Body of pancreas (tissue), 4 donors: Measurements from ENCODE around the gene AUH.

Experiments used
- CTCF ChIP-seq, 7 experiments: fragments of 450-650 bp in 4 of 7; fragments of 200-600 bp in 3 of 7; sonication (generic) in 3 of 7; IDR thresholded peaks; one replicate each; pipeline ENCODE4 v1.5.1; 2016 to 2019; ENCODE audit warnings: antibody characterized with exemption in 7 of 7
- POLR2A ChIP-seq, 3 donors: fragments of 450-650 bp; IDR thresholded peaks; one replicate each; pipeline ENCODE4 v1.6.1; 2016; ENCODE audit warnings: antibody characterized with exemption in 3 of 3, mild to moderate bottlenecking in 2 of 3

- no peak for TF ChIP-seq CTCF (IDR thresholded peaks at IDR 0.05)
- TF ChIP-seq POLR2A (IDR thresholded peaks at IDR 0.05) = no peak
Observed at GRCh38 chr9:91275655-91276054, 86.1 kb downstream of the AUH start.
